HCT116 (cell line): ENCODE data around the gene PDE4B. TPM values are rescaled to one million over a fixed set of nuclear protein-coding genes. Genes with fewer than 3 reads are reported as not detected.

Source experiments
- ATAC-seq: fragments of 200-7000 bp; cut with Tn5 transposase; 2 replicates; pipeline ENCODE4 v1.9.1; 2020; ENCODE audit warnings: mild to moderate bottlenecking, moderate library complexity
- BruUV-seq: library from RNA; stranded (reverse); fragments of 400-500 nt; replicated peaks from 2 replicates; lab custom pipeline; 2021; lab: Mats Ljungman, UMichigan
- CTCF ChIA-PET: fragments of 300-600 bp; sonication (Branson Sonifier 250); formaldehyde crosslinking; loops from one replicate; lab custom pipeline; 2021; ENCODE audit warnings: antibody characterized with exemption; lab: Charles Lee
- POLR2A ChIA-PET: fragments of 300-600, 350-600 bp; sonication (Branson Sonifier 250); formaldehyde crosslinking; loops from one replicate; lab custom pipeline; 2021; ENCODE audit warnings: antibody characterized with exemption; lab: Charles Lee
- RAD21 ChIA-PET, 2 experiments: fragments of 300-600 bp; sonication (Branson Sonifier 250); formaldehyde crosslinking; loops; one replicate each; lab custom pipeline; 2023; ENCODE audit warnings: low total read pairs in 2 of 2; ENCODE audit not compliant: uncharacterized antibody in 2 of 2, unreplicated experiment in 2 of 2, low non-redundant PET in 1 of 2; lab: Charles Lee
- DNase-seq: peaks from one replicate; pipeline ENCODE4 v3.0.0-alpha.2; 2010; ENCODE audit warnings: low read depth, low spot score
- H2AFZ ChIP-seq: fragments of 200-600 bp; shearing (Covaris generic), sonication (generic); 2 replicates; pipeline ENCODE4 v1.6.1; 2017; ENCODE audit warnings: low read depth, mixed run types, mixed read lengths, antibody characterized with exemption, low read length; ENCODE audit not compliant: poor library complexity, severe bottlenecking
- H3K27ac ChIP-seq: 2 replicates; pipeline ENCODE4 v1.5.1; 2012; ENCODE audit warnings: low read depth, low read length
- H3K27me3 ChIP-seq: fragments of 200-600 bp; sonication (generic); 2 replicates; pipeline ENCODE4 v1.6.1; 2016; ENCODE audit warnings: mixed run types, low read length, mixed read lengths; ENCODE audit not compliant: insufficient read depth
- H3K36me3 ChIP-seq, 2 experiments: fragments of 200-500 bp in 1 of 2; fragments of 200-600 bp in 1 of 2; sonication (Bioruptor generic) in 1 of 2; sonication (generic) in 1 of 2; 2 replicates each; pipeline versions ENCODE4 v1.5.1 to v1.6.1; 2014 to 2016; ENCODE audit warnings: low read length in 2 of 2, inconsistent platforms in 1 of 2, mixed read lengths in 1 of 2, mixed run types in 1 of 2; ENCODE audit not compliant: insufficient read depth in 2 of 2, control insufficient read depth in 1 of 2
- H3K4me1 ChIP-seq, 2 experiments: fragments of 200-600 bp in 1 of 2; sonication (generic) in 1 of 2; 2 replicates each; pipeline versions ENCODE4 v1.5.1 to v1.6.1; 2012 to 2017; ENCODE audit warnings: low read length in 2 of 2, inconsistent platforms in 1 of 2, mild to moderate bottlenecking in 1 of 2, mixed read lengths in 1 of 2, mixed run types in 1 of 2, moderate library complexity in 1 of 2; ENCODE audit not compliant: insufficient read depth in 2 of 2, control insufficient read depth in 1 of 2
- H3K4me2 ChIP-seq: fragments of 200-600 bp; sonication (generic); 2 replicates; pipeline ENCODE4 v1.6.1; 2017; ENCODE audit warnings: mixed run types, low read length, mixed read lengths
- H3K4me3 ChIP-seq, 2 experiments: fragments of 200-600 bp in 1 of 2; sonication (generic) in 1 of 2; replicated peaks in 1 of 2; 2 replicates each; pipeline ENCODE4 v1.5.1; 2011 to 2016; ENCODE audit warnings: low read length in 2 of 2, control low read depth in 1 of 2, low read depth in 1 of 2, mild to moderate bottlenecking in 1 of 2, mixed read lengths in 1 of 2, mixed run types in 1 of 2
- H3K79me2 ChIP-seq: fragments of 200-600 bp; sonication (generic); 2 replicates; pipeline ENCODE4 v1.6.1; 2017; ENCODE audit warnings: mild to moderate bottlenecking, mixed run types, low read length, moderate library complexity, mixed read lengths; ENCODE audit not compliant: insufficient read depth
- H3K9ac ChIP-seq: fragments of 200-600 bp; sonication (generic); 2 replicates; pipeline ENCODE4 v1.6.1; 2016; ENCODE audit warnings: low read length, mixed read lengths
- H3K9me2 ChIP-seq: fragments of 200-600 bp; sonication (generic), shearing (Covaris generic); 2 replicates; pipeline ENCODE4 v1.6.1; 2017; ENCODE audit warnings: mixed run types, mild to moderate bottlenecking, moderate library complexity; ENCODE audit not compliant: insufficient read depth
- H3K9me3 ChIP-seq, 2 experiments: fragments of 200-500 bp in 1 of 2; fragments of 200-600 bp in 1 of 2; sonication (Bioruptor generic) in 1 of 2; sonication (generic) in 1 of 2; 2 replicates each; pipeline ENCODE4 v1.6.1; 2014 to 2017; ENCODE audit warnings: low read length in 2 of 2, mixed read lengths in 2 of 2, inconsistent platforms in 1 of 2, low read depth in 1 of 2, mild to moderate bottlenecking in 1 of 2, mixed run types in 1 of 2, moderate library complexity in 1 of 2; ENCODE audit not compliant: control insufficient read depth in 1 of 2, insufficient read depth in 1 of 2
- H4K20me1 ChIP-seq: fragments of 200-600 bp; sonication (generic), shearing (Covaris generic); 2 replicates; pipeline ENCODE4 v1.6.1; 2017; ENCODE audit warnings: mixed run types, mild to moderate bottlenecking, moderate library complexity; ENCODE audit not compliant: insufficient read depth
- CBX3 ChIP-seq: IDR thresholded peaks from 2 replicates; pipeline ENCODE4 v1.6.1; 2012; ENCODE audit warnings: low read depth
- CEBPB ChIP-seq: IDR thresholded peaks from 2 replicates; pipeline ENCODE4 v1.6.1; 2012; ENCODE audit warnings: low read depth
- JUND ChIP-seq: IDR thresholded peaks from 2 replicates; pipeline ENCODE4 v1.6.1; 2012
- POLR2AphosphoS5 ChIP-seq: IDR thresholded peaks from 2 replicates; pipeline ENCODE4 v1.6.1; 2011; ENCODE audit warnings: mild to moderate bottlenecking, low read depth, low read length, moderate library complexity
- intact Hi-C: fragments of 100-400 bp; cut with micrococcal nuclease; formaldehyde crosslinking; loops from 2 replicates; pipeline ENCODE4 v1.10.0; 2022
- total RNA-seq: library from RNA; stranded (reverse); gene quantifications from one replicate; pipeline ENCODE4 v1.2.1, GENCODE V29; 2021; ENCODE audit not compliant: unreplicated experiment

PDE4B gene
- total RNA-seq, 1 experiment from 2014 or later, result 76.9 TPM

GRCh38 chr1:66353257-66353656 is 560.6 kb downstream of the PDE4B start:
- Histone ChIP-seq H3K9ac (peak overlapping the region; percentile 66), H3K4me3 (no peak overlapping the region), H3K27me3 (no peaks in the 10 kb centered on the region), H3K9me2 (no peaks in the 10 kb centered on the region), H2AFZ (no peak overlapping the region), H3K79me2 (peaks cover 99% of the 10 kb centered on the region), H3K9me3 (no peaks in the 10 kb centered on the region), H3K27ac (peak overlapping the region; percentile 96), H4K20me1 (no peaks in the 10 kb centered on the region), H3K4me2 (peak overlapping the region; percentile 61), H3K36me3 (peaks cover 7 to 33% of the 10 kb centered on the region in 2 experiments; a peak in 3 of 4 replicates), H3K4me1 (peaks cover 94 to 100% of the 10 kb centered on the region in 2 experiments)
- POLR2A ChIA-PET, result interaction anchor here (1.2 to 1.4 kb wide), 2 partner anchors 12 to 83 kb away, joined by 3 to 4 read pairs; no protein-coding TSS in a partner anchor
- intact Hi-C loops, result loop anchor here (5.0 kb wide), 1 partner anchor 84 kb away; no protein-coding TSS in a partner anchor
- CTCF ChIA-PET, result interaction anchor here (1.4 kb wide), 1 partner anchor 150 kb away, joined by 3 read pairs; no protein-coding TSS in a partner anchor
- TF ChIP-seq CEBPB, result no peak
- TF ChIP-seq POLR2AphosphoS5, result no peak
- DNase-seq (no peak), ATAC-seq (no peak)
- no TSS peak for BruUV-seq
- RAD21 ChIA-PET, result no interaction called here

- Histone ChIP-seq H4K20me1 (no peaks in the 10 kb centered on the region), H3K4me3 (peak overlapping the region in 1 of 2 experiments; percentile 24; a peak in 2 of 4 replicates), H3K9me3 (no peaks in the 10 kb centered on the region), H3K4me2 (peak overlapping the region; percentile 61), H2AFZ (no peak overlapping the region), H3K9ac (peak overlapping the region; percentile 66), H3K27ac (peak overlapping the region; percentile 96), H3K9me2 (no peaks in the 10 kb centered on the region), H3K4me1 (peaks cover 93 to 98% of the 10 kb centered on the region in 2 experiments), H3K36me3 (peaks cover 10 to 44% of the 10 kb centered on the region in 2 experiments; a peak in 3 of 4 replicates), H3K27me3 (no peaks in the 10 kb centered on the region)
- ATAC-seq (0 out of 2 replicates have a peak, but pooled peaks have one; percentile 12), DNase-seq (no peak)
- POLR2A ChIA-PET, result no interaction called here
- intact Hi-C loops, result loop anchor here (5.0 kb wide), 1 partner anchor 83 kb away; no protein-coding TSS in a partner anchor
- CTCF ChIA-PET, result no interaction called here
- no TSS peak for BruUV-seq
- RAD21 ChIA-PET, result interaction anchor here in 1 of 2 experiments (0.8 kb wide), 1 partner anchor 12 kb away, joined by 4 read pairs; no protein-coding TSS in a partner anchor
- TF ChIP-seq JUND, result 0 out of 2 replicates have a peak, but pooled peaks have one; percentile 4
- TF ChIP-seq CBX3, result no peak
- TF ChIP-seq, all 23 proteins: peak for 1
- H3K79me2 ChIP-seq, result peaks cover 99% of the 10 kb centered on the region
Measured at GRCh38 chr1:66354311-66355201, 561.9 kb downstream of the PDE4B start.
